ENCODE data around the gene NELL1. TPM values are rescaled to one million over a fixed set of nuclear protein-coding genes. Genes with fewer than 3 reads are reported as not detected.

NELL1 gene
- total and polyA plus RNA-seq, 10 donors, result 0.20 TPM; not detected in 9

GRCh38 chr11:20917306-20917705 is 247.9 kb downstream of the NELL1 start:
- H3K4me3 ChIP-seq, result no peak overlapping the region
- DNase-seq, result no peak
- intact Hi-C loops (cut with DNase I; ENCODE audit: low total_unique reads), result no loop called here
- H3K9me3 ChIP-seq, result no peaks in the 10 kb centered on the region
- no peaks in the 10 kb centered on the region for H3K27me3 ChIP-seq (replicated peaks in 1 of 7)
- H3K36me3 ChIP-seq, result no peaks in the 10 kb centered on the region
- H3K27ac ChIP-seq, result no peak overlapping the region
- H3K4me1 ChIP-seq, result no peaks in the 10 kb centered on the region
- no peak for TF ChIP-seq POLR2A (IDR thresholded peaks at IDR 0.05)
- TF ChIP-seq POLR2AphosphoS5 (IDR thresholded peaks at IDR 0.05), result no peak
- no peak for TF ChIP-seq CTCF (IDR thresholded peaks at IDR 0.05 in 8 of 11, conservative IDR thresholded peaks at IDR 0.05 in 3 of 11)

GRCh38 chr11:20926799-20927540 is 257.6 kb downstream of the NELL1 start:
- intact Hi-C loops (cut with DNase I; ENCODE audit: low total_unique reads), result no loop called here
- TF ChIP-seq POLR2A (IDR thresholded peaks at IDR 0.05), result no peak
- Histone ChIP-seq H3K4me1 (no peaks in the 10 kb centered on the region), H3K27ac (no peak overlapping the region), H3K4me3 (no peak overlapping the region), H3K36me3 (no peaks in the 10 kb centered on the region), H3K27me3 (replicated peaks in 1 of 7) (no peaks in the 10 kb centered on the region), H3K9me3 (no peaks in the 10 kb centered on the region)
- whole genome bisulfite sequencing, 5 donors, result 62 to 75% (median 65%) methylated on average over 4 of the region's 4 CpGs
- DNase-seq, result no peak

DNA sequence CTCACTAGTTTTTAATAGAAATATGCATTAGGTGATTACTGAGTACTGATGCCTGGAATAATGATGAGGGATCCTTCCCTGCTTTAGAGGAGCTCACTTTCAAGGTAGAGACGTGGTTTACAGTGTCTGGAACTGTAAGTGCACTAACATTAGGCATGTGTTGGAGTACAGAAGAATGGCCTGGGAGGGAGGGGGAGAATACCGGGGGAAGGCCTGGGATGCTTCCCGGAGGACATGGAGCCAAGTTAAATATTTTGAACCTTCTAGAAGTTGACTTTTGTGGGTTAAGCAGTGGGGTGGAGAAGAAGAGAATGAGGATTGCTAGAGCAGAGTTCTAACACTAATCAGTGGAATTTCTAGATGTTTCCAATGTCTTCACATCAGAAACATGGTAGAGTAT is 261.6 kb downstream of the NELL1 start:
- no peak for TF ChIP-seq POLR2A (IDR thresholded peaks at IDR 0.05)
- TF ChIP-seq CTCF (IDR thresholded peaks at IDR 0.05 in 8 of 11, conservative IDR thresholded peaks at IDR 0.05 in 3 of 11), result no peak
- TF ChIP-seq POLR2AphosphoS5 (IDR thresholded peaks at IDR 0.05), result no peak
- intact Hi-C loops (cut with DNase I; ENCODE audit: low total_unique reads), result no loop called here

GRCh38 chr11:20933086-20933485 is 263.7 kb downstream of the NELL1 start:
- no peak for DNase-seq
- intact Hi-C loops (cut with DNase I; ENCODE audit: low total_unique reads), result no loop called here
- Histone ChIP-seq H3K4me1 (no peaks in the 10 kb centered on the region), H3K27ac (no peak overlapping the region), H3K9me3 (no peaks in the 10 kb centered on the region), H3K4me3 (no peak overlapping the region), H3K36me3 (no peaks in the 10 kb centered on the region), H3K27me3 (replicated peaks in 1 of 7) (no peaks in the 10 kb centered on the region)
- 58 to 75% (median 67%) methylated on average over 3 of the region's 3 CpGs for WGBS, 5 donors
- TF ChIP-seq CTCF (IDR thresholded peaks at IDR 0.05 in 8 of 11, conservative IDR thresholded peaks at IDR 0.05 in 3 of 11) (no peak), POLR2A (IDR thresholded peaks at IDR 0.05) (no peak), POLR2AphosphoS5 (IDR thresholded peaks at IDR 0.05) (no peak)

More for the DNA sequence above, 261.6 kb downstream of the NELL1 start:
- H3K27me3 ChIP-seq (replicated peaks in 1 of 7), result no peaks in the 10 kb centered on the region
- H3K4me3 ChIP-seq, result no peak overlapping the region
- 66 to 75% (median 70%) methylated on average over 3 of the region's 3 CpGs for WGBS, 5 donors
- no peak overlapping the region for H3K27ac ChIP-seq
- no peaks in the 10 kb centered on the region for H3K36me3 ChIP-seq
- no peaks in the 10 kb centered on the region for H3K4me1 ChIP-seq
- H3K9me3 ChIP-seq, result no peaks in the 10 kb centered on the region
- DNase-seq, result no peak

Data from spleen (tissue), 11 donors.